GM21447 (cell line): Measurements from ENCODE around the gene HMCES.

Experiments used
- ATAC-seq: cut with Tn5 transposase; IDR thresholded peaks from one replicate; pipeline ENCODE4 v1.9.1; 2021; ENCODE audit not compliant: unreplicated experiment

HMCES gene, protein sequence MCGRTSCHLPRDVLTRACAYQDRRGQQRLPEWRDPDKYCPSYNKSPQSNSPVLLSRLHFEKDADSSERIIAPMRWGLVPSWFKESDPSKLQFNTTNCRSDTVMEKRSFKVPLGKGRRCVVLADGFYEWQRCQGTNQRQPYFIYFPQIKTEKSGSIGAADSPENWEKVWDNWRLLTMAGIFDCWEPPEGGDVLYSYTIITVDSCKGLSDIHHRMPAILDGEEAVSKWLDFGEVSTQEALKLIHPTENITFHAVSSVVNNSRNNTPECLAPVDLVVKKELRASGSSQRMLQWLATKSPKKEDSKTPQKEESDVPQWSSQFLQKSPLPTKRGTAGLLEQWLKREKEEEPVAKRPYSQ

GRCh38 chr3:129278439-129278965, at the start of gene HMCES:
HMCES (plus strand) TSS chr3:129278870; CDS start chr3:129279733, 863 bp downstream.
- ATAC-seq: peak; percentile 42

DNA sequence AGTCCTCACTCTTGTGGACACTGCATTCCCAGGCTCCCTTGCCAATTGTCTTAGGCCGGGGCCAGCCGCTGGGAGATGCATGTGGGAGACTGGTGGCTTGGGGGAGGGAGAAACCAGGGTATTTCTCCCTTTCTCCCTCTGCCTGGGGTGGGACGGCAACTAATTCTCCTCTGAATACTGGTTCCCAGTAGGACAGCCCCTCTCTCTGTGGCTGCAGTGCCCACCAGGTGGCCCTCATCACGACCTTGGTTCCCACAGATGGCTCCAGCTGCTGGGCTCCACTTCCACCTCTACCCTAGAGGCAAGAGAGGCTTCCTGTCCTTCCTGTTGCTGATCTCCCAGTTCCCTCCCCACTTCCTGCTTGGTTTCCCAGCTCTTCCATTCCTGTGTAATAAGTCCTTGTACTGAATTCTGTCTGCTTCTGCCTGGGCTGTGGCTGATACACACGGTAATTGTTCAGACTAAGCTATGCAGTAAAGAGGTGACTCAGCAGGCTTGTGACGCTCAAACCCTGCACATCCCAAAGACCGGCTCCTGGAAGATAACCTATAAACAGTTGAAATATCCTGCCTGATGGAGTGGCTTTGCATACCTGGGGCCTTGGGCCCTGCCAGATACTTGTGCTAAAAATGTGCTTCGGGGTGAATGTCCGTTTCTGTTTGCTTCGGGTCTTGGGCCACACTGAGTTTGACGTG, 49.6 kb upstream of the HMCES start:
- ATAC-seq: no peak

- ATAC-seq: no peak
These were observed 48.2 kb upstream of the HMCES start for GRCh38 chr3:129230311-129231019.

DNA sequence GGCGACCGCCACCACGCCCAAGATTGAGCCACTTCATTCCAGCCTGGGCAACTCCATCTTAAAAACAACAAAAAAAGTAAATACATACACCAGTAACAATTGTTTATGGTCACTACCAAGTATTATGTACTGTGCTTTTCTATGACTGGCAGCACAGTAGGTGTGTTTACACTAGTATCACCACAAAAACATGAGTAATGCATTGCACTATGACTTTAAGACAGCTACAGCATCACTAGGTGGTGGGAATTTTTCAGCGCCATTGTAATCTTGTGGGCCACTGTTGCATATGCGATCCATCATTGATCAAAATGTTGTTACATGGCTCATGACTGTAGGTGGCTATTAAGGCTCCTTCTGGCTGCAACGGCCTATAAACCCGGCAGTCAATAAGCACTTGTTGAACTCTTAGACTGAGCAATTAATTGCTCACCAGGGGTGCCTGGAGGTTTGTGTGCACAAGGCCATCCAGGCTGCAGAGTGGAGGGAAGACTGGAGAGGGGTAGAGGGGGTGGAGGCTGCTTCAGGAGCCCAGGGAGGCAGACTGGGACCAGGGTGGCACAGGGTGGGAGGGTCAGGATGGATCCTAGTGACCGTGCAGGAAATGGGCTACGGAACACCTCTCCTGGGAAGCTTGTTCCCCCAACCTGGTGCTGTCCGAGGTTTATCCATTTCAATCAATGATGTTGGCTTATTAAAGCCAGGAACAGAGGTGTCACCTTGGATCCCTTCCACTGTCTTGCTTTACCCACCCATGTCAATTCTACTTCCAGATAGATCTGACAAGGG, 47.1 kb upstream of the HMCES start:
- ATAC-seq: no peak

- peak; percentile 97 for ATAC-seq
These were observed 45.1 kb upstream of the HMCES start for GRCh38 chr3:129233538-129233937.

DNA sequence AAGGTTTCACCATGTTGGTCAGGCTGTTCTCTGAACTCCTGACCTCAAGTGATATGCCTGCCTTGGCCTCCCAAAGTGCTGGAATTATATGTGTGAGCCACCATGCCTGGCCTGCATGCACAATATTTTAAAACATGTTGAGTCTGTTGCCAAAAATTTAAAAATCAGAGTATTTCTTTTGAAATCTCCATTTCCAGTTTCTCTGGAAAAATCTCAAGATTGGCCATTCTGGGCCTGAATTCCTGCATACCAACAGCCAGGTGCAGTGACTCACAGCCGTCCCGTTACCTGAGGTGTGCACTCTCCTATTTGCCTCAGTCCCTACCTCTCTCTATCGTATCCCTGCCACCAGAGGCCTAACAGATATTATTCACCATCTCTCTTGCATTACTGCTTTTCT, 44.2 kb upstream of the HMCES start:
- no peak for ATAC-seq

GRCh38 chr3:129235344-129235917, 43.2 kb upstream of the HMCES start:
- ATAC-seq: no peak

DNA sequence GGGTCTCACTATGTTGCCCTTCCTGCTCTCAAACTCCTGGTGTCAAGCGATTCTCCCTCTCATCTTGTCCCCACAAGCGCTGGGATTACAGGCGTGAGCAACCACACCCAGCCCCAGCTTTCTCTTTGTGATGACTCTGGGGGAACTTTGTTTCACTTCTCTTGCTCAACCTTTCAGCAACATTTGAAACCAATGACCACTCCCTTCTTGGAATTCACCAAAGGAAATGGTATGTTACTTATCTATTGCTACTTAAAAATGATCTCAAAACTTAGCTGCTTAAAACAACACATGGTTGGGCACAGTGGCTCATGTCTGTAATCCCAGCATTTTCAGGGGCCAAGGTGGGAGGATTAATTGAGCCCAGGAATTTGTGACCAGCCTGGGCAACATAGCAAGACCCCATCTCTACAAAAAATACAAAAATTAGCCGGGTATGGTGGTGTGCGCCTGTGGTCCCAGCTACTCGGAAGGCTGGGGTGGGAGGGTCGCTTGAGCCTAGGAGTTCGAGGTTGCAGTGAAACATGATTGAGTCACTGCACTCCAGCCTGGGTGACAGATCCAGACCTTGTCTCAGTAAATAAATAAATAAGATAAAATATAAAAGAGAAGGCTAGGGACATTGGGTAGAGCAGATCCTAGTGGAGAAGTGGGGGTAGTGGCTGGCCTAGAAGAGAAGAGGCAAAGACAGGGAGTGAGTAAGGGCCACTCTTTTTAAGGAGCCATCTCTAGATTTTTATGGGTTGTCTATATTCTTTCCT, 39.5 kb upstream of the HMCES start:
- no peak for ATAC-seq

DNA sequence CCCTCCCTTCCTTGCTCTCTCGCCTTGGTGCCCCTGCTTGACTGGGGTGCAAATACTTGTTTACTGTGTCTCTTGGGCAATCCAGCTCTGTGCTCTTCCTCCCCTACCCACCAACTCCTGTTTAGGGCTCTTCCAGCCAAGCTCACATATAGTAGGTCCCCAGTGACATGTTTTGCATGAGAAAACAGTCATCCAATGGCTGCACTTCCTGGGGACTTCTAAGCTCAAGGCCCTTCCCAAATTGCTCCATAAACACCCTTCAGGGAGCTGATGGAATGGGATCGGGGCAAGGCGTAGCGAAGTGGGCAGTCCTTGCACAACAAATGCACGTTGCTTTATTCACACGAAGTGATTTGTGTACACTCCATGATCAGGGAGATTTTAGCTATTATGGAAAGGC, 38.7 kb upstream of the HMCES start:
- ATAC-seq: no peak

DNA sequence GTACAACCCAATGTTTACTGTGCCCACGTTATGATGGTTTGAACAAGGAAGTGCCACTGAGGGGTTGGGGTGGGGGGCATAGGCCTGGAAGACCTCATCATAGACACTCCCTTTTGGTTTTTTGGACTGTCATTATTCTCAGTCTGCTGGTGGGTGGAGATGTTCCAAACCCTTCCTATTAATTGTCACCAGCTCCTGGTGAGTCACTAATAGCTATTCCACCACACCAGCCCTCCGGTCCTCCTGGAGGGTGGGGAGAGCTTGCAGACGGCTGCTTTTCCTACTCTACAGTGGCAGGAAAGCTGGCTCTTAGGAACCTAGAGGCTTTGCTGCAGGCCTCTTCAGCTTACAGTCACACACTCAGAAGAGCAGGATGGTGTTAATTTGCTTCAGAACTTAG, 38.2 kb upstream of the HMCES start:
- no peak for ATAC-seq

- no peak for ATAC-seq
These were observed 33.5 kb upstream of the HMCES start for GRCh38 chr3:129245141-129245540.

GRCh38 chr3:129245641-129246306, 32.9 kb upstream of the HMCES start:
- ATAC-seq: peak; percentile 57

- ATAC-seq: no peak
These were observed 32.0 kb upstream of the HMCES start for GRCh38 chr3:129246636-129247035.

GRCh38 chr3:129248286-129248979, 30.2 kb upstream of the HMCES start:
- no peak for ATAC-seq

DNA sequence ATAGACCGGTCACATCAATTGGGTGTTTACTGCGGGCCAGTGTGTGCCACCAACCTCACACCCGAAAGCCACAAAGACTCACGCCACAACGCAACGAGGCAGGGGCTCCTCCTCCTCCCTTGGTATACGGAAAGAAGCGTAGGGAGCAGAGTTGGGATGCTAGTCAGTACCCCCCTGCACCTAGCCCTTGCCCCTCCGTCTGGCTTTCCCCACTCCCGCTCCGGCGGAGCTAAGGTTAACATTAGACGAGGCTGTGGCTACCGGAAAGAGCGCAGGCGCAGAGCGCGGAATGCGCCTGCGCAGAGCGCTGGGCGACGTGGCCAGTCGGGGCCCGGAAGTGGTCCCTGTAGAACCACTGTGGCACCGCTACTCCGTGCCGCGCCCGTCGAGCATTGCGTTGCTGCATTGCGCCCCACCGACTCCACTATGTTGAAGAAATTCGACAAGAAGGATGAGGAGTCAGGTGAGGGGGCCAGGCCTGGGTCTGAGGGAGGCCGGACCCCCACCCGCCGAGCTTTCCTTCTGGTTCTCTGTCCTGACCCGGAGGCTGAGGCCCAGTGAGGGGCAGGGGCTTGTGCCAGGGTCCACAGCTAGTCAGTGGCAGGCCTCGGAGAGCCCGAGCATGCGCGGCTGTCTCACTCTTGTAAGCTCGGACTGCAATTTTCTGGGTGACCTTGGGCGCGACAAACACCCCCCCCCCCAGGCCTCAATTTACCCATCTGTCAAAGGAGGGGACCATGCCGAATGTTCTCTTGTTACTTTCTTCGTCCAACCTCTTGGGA, 29.2 kb upstream of the HMCES start, which contains the start of gene COPG1:
COPG1 (plus strand) TSS at position 323 of the 782 bp plus-strand sequence; CDS start at position 427, 104 bp downstream.
- peak; percentile 86 for ATAC-seq

DNA sequence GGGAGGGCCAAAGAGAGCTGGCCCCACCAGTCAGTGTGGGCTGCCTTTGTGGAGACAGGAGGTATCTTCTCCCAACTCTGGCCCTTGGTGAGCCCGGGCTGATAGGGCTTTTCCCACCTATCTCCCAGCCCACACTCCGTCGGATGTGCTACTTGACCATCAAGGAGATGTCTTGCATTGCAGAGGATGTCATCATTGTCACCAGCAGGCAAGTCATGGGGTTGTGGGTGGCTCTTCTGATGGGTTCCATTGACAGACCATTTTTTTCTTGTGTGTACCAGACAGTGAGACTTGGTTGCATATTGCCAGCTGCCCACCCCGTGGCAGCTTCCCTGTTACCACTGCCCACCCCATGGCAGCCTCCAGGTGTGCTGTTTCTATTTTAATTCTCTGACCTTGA, 25.9 kb upstream of the HMCES start:
- no peak for ATAC-seq

DNA sequence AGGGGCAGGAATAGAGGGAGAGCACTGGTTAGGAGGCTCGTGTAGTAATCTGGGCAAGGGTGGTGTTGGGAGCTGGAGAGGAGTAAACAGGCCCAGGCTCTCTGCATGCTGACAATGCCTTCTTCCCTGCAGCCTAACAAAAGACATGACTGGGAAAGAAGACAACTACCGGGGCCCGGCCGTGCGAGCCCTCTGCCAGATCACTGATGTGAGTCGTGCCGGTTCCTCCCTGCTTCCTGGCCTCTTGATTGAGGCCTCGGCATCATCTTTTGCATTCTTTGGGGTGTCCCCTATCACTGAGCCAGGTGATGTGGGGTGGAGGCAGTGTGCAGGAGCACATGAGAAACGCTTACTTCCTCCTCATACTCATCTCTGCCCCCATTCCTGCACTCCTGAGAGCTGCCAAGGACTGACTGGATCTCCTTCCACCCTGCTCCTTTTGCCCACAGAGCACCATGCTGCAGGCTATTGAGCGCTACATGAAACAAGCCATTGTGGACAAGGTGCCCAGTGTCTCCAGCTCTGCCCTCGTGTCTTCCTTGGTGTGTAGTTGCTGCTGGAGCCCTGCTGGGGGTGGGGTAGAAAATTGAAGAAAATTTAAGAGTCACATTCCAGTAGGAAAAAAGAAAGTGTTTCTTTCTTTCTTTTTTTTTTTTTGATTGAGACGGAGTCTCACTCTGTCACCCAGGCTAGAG, 24.0 kb upstream of the HMCES start:
- no peak for ATAC-seq
